Mesenchymal stem cell (in vitro differentiated cells and primary cell): ENCODE measurements around the gene TCF12.

Source experiments
- DNase-seq: peaks from one replicate; pipeline ENCODE4 v3.0.0-alpha.2; 2013
- H2AFZ ChIP-seq: one replicate; pipeline ENCODE4 v1.6.1; 2013; ENCODE audit warnings: low read depth, mild to moderate bottlenecking, control low read depth, inconsistent platforms, low read length, moderate library complexity
- H2AK5ac ChIP-seq: 2 replicates; pipeline ENCODE4 v1.6.1; 2013; ENCODE audit warnings: low read length, moderate library complexity, mild to moderate bottlenecking, inconsistent platforms; ENCODE audit not compliant: severe bottlenecking
- H2BK120ac ChIP-seq: one replicate; pipeline ENCODE4 v1.6.1; 2013; ENCODE audit warnings: low read depth, mild to moderate bottlenecking, inconsistent platforms, low read length, moderate library complexity
- H2BK12ac ChIP-seq, 2 experiments: one replicate each; pipeline ENCODE4 v1.6.1; 2013; ENCODE audit warnings: inconsistent platforms in 2 of 2, low read length in 2 of 2, mild to moderate bottlenecking in 2 of 2, moderate library complexity in 2 of 2, control low read depth in 1 of 2
- H2BK15ac ChIP-seq: one replicate; pipeline ENCODE4 v1.6.1; 2013; ENCODE audit warnings: mild to moderate bottlenecking, low read depth, inconsistent platforms; ENCODE audit not compliant: poor library complexity, severe bottlenecking
- H2BK5ac ChIP-seq: 2 replicates; pipeline ENCODE4 v1.6.1; 2013; ENCODE audit warnings: low read depth, mild to moderate bottlenecking, low read length, control low read depth, inconsistent platforms; ENCODE audit not compliant: poor library complexity, severe bottlenecking
- H3K14ac ChIP-seq, 2 experiments: one replicate each; pipeline ENCODE4 v1.6.1; 2013; ENCODE audit warnings: inconsistent platforms in 2 of 2, low read length in 2 of 2, control low read depth in 1 of 2, mild to moderate bottlenecking in 1 of 2, moderate library complexity in 1 of 2
- H3K18ac ChIP-seq, 2 experiments: one replicate each; pipeline ENCODE4 v1.6.1; 2013; ENCODE audit warnings: inconsistent platforms in 2 of 2, low read length in 2 of 2, control low read depth in 1 of 2, low read depth in 1 of 2, mild to moderate bottlenecking in 1 of 2
- H3K23ac ChIP-seq, 2 experiments: one replicate each; pipeline ENCODE4 v1.6.1; 2013; ENCODE audit warnings: inconsistent platforms in 2 of 2, low read length in 2 of 2, mild to moderate bottlenecking in 2 of 2, moderate library complexity in 2 of 2, control low read depth in 1 of 2
- H3K27ac ChIP-seq: 2 replicates; pipeline ENCODE4 v1.5.1; 2013; ENCODE audit warnings: mild to moderate bottlenecking, moderate library complexity, low read length, control low read depth, inconsistent platforms; ENCODE audit not compliant: poor library complexity, severe bottlenecking
- H3K27me3 ChIP-seq, 2 experiments: 2 replicates each; pipeline versions ENCODE4 v1.6.1 to v1.7.0; 2013; ENCODE audit warnings: low read length in 2 of 2, mild to moderate bottlenecking in 2 of 2, moderate library complexity in 2 of 2, control low read depth in 1 of 2, inconsistent platforms in 1 of 2; ENCODE audit not compliant: control insufficient read depth in 1 of 2, insufficient read depth in 1 of 2
- H3K36me3 ChIP-seq, 2 experiments: 2 replicates each; pipeline versions ENCODE4 v1.6.1 to v1.7.0; 2013; ENCODE audit warnings: low read length in 2 of 2, control low read depth in 1 of 2, inconsistent platforms in 1 of 2, low read depth in 1 of 2, mild to moderate bottlenecking in 1 of 2; ENCODE audit not compliant: insufficient read depth in 2 of 2, control insufficient read depth in 1 of 2
- H3K4ac ChIP-seq, 2 experiments: one replicate each; pipeline ENCODE4 v1.6.1; 2013; ENCODE audit warnings: inconsistent platforms in 2 of 2, low read length in 2 of 2, mild to moderate bottlenecking in 2 of 2, moderate library complexity in 2 of 2, control low read depth in 1 of 2, low read depth in 1 of 2
- H3K4me1 ChIP-seq: 2 replicates; pipeline ENCODE4 v1.6.1; 2013; ENCODE audit warnings: low read depth, low read length, control low read depth; ENCODE audit not compliant: control insufficient read depth, insufficient read depth
- H3K4me2 ChIP-seq: 2 replicates; pipeline ENCODE4 v1.6.1; 2013; ENCODE audit warnings: low read length, mild to moderate bottlenecking, inconsistent platforms; ENCODE audit not compliant: poor library complexity, severe bottlenecking
- H3K4me3 ChIP-seq, 2 experiments: 2 replicates each; pipeline versions ENCODE4 v1.5.1 to v1.7.0; 2013; ENCODE audit warnings: low read length in 2 of 2, mild to moderate bottlenecking in 2 of 2, control low read depth in 1 of 2, low read depth in 1 of 2; ENCODE audit not compliant: insufficient read depth in 1 of 2
- H3K79me1 ChIP-seq: replicated peaks from 2 replicates; pipeline ENCODE4 v1.6.1; 2013; ENCODE audit warnings: mild to moderate bottlenecking, control low read depth, low read length, inconsistent platforms; ENCODE audit not compliant: poor library complexity, severe bottlenecking
- H3K9ac ChIP-seq: 2 replicates; pipeline ENCODE4 v1.7.0; 2013; ENCODE audit warnings: mild to moderate bottlenecking, low read length, moderate library complexity
- H3K9me3 ChIP-seq: 2 replicates; pipeline ENCODE4 v1.7.0; 2013; ENCODE audit warnings: mild to moderate bottlenecking, low read length; ENCODE audit not compliant: control insufficient read depth
- H4K8ac ChIP-seq: one replicate; pipeline ENCODE4 v1.6.1; 2013; ENCODE audit warnings: inconsistent platforms, mild to moderate bottlenecking, low read length, moderate library complexity
- H4K91ac ChIP-seq: one replicate; pipeline ENCODE4 v1.6.1; 2013; ENCODE audit warnings: mild to moderate bottlenecking, low read length, inconsistent platforms
- WGBS: methylation state at CpG from one replicate; pipeline ENCODE4 v1.1.7; 2013; ENCODE audit warnings: mixed read lengths; 5-methylcytosine and 5-hydroxymethylcytosine counted together

The TCF12 gene

GRCh38 chr15:57278439-57278838 lies 360.0 kb downstream of the TCF12 start:
- Histone ChIP-seq H3K4me3 (no peak overlapping the region), H2AK5ac (no peak overlapping the region), H3K27me3 (no peaks in the 10 kb centered on the region), H3K4ac (no peak overlapping the region), H2BK15ac (no peak overlapping the region), H3K36me3 (peaks cover 21 to 67% of the 10 kb centered on the region in 2 experiments), H3K79me1 (peaks cover 10% of the 10 kb centered on the region), H3K4me2 (no peak overlapping the region), H4K8ac (no peak overlapping the region), H2AFZ (no peak overlapping the region), H3K9me3 (no peaks in the 10 kb centered on the region), H3K18ac (no peak overlapping the region), H3K27ac (no peak overlapping the region), H2BK12ac (no peak overlapping the region), H2BK120ac (no peak overlapping the region), H3K9ac (no peak overlapping the region), H3K14ac (no peak overlapping the region), H2BK5ac (no peak overlapping the region), H3K4me1 (no peaks in the 10 kb centered on the region), H3K23ac (no peak overlapping the region), H4K91ac (no peak overlapping the region)
- WGBS, result 100% methylated on average over 2 of the region's 3 CpGs
- DNase-seq, result no peak

- no peaks in the 10 kb centered on the region for H3K9me3 ChIP-seq
- no peak overlapping the region for H3K4me2 ChIP-seq
- H3K4ac ChIP-seq, result no peak overlapping the region
- H2AFZ ChIP-seq, result no peak overlapping the region
- no peak overlapping the region for H4K8ac ChIP-seq
- H3K14ac ChIP-seq, result no peak overlapping the region
- DNase-seq, result no peak
- peaks cover 4% of the 10 kb centered on the region for H3K79me1 ChIP-seq
- H3K27me3 ChIP-seq, result no peaks in the 10 kb centered on the region
- no peak overlapping the region for H3K23ac ChIP-seq
- no peak overlapping the region for H2BK15ac ChIP-seq
- no peaks in the 10 kb centered on the region for H3K4me1 ChIP-seq
- 100% methylated on average over 1 of the region's 3 CpGs for WGBS
- H3K36me3 ChIP-seq, result peaks cover 21 to 66% of the 10 kb centered on the region in 2 experiments
- H3K4me3 ChIP-seq, result no peak overlapping the region
- no peak overlapping the region for H3K18ac ChIP-seq
- H4K91ac ChIP-seq, result no peak overlapping the region
- H3K27ac ChIP-seq, result no peak overlapping the region
- no peak overlapping the region for H2BK5ac ChIP-seq
- no peak overlapping the region for H2AK5ac ChIP-seq
- H3K9ac ChIP-seq, result no peak overlapping the region
- H2BK120ac ChIP-seq, result no peak overlapping the region
- H2BK12ac ChIP-seq, result no peak overlapping the region
These were observed 362.0 kb downstream of the TCF12 start for GRCh38 chr15:57280464-57280863.

- Histone ChIP-seq H2BK15ac (no peak overlapping the region), H3K79me1 (peaks cover 2% of the 10 kb centered on the region), H3K4me1 (peaks cover 2% of the 10 kb centered on the region), H4K8ac (no peak overlapping the region), H3K9me3 (no peaks in the 10 kb centered on the region), H3K4me2 (no peak overlapping the region), H4K91ac (no peak overlapping the region), H2BK120ac (no peak overlapping the region), H3K4me3 (no peak overlapping the region), H2AFZ (no peak overlapping the region), H3K27me3 (no peaks in the 10 kb centered on the region), H2AK5ac (no peak overlapping the region), H2BK12ac (no peak overlapping the region), H3K9ac (no peak overlapping the region), H2BK5ac (no peak overlapping the region), H3K18ac (no peak overlapping the region), H3K4ac (no peak overlapping the region), H3K23ac (no peak overlapping the region), H3K14ac (no peak overlapping the region), H3K27ac (no peak overlapping the region), H3K36me3 (peaks cover 18 to 66% of the 10 kb centered on the region in 2 experiments)
- DNase-seq, result no peak
- 73% methylated on average over 8 of the region's 8 CpGs for WGBS
These were observed 362.9 kb downstream of the TCF12 start for GRCh38 chr15:57281321-57281720.

- Histone ChIP-seq H2BK15ac (no peak overlapping the region), H2BK5ac (no peak overlapping the region), H3K23ac (no peak overlapping the region), H3K27me3 (no peaks in the 10 kb centered on the region), H3K79me1 (peaks cover 2% of the 10 kb centered on the region), H2AK5ac (no peak overlapping the region), H2BK120ac (no peak overlapping the region), H2BK12ac (no peak overlapping the region), H3K4me3 (no peak overlapping the region), H4K8ac (no peak overlapping the region), H4K91ac (no peak overlapping the region), H3K4me1 (peaks cover 2% of the 10 kb centered on the region), H3K4ac (no peak overlapping the region), H3K36me3 (peaks cover 13 to 78% of the 10 kb centered on the region in 2 experiments), H3K14ac (no peak overlapping the region), H2AFZ (no peak overlapping the region), H3K9ac (no peak overlapping the region), H3K18ac (no peak overlapping the region), H3K27ac (no peak overlapping the region), H3K9me3 (no peaks in the 10 kb centered on the region), H3K4me2 (no peak overlapping the region)
- no peak for DNase-seq
- WGBS, result 86% methylated on average over 3 of the region's 3 CpGs
These were observed 364.2 kb downstream of the TCF12 start for GRCh38 chr15:57282686-57283085.
